GM11168 (cell line): ENCODE results near the gene TOP1.
"Not testable (repeated sequence)": the region's sequence is repeated elsewhere in the genome, so short reads cannot be mapped to it uniquely, and the experiment has no call there.

ENCODE experiments used
- in situ Hi-C: fragments of 300-500 bp; cut with MboI; formaldehyde crosslinking; loops from one replicate; pipeline ENCODE4 v1.12.0; 2022; ENCODE audit warnings: low sequenced_read_pairs; ENCODE audit not compliant: unreplicated experiment

Gene TOP1

DNA sequence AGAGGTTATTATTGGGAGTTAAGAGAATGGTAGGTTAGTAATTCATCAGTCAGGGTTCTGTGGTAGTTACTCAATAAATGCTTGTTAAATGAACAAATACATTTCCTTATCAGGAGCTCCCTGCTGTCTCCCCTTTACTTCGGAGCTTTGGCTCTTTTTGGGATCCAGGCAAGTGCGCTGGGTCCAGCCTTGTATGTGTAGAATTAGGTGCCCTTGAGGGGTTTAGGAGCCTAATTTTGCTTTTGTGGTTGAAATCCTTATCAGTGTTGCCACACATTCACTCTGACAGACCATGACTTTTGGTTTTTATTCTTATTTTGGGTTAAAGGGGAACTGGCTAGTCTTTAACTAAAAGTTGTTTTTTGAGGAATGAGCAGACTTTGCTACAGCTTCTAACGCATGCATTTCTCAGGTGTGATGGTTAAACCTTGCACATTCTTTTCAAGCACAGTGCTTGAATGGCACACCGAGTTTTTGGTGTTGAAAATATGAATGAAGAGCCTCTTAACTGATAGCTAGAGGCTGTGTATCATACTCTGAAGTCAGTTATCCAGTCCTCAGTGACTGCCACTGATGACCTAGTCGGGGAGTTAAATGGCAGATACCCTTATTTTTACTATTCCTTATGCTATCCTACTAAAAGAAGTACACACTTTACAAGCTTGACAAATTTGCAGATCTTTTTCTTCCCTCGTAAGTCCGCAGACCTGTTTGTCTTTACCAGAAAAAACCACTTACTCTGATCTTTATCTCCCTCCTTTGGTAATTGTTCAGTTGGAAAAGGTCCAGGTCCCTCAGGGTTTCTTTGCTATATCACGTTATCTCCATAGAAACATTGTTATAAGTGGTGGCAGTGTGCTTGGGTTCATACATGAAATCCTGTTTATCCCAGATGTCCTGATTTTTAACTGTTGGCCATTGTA lies 58.0 kb downstream of the TOP1 start:
- in situ Hi-C loops, result no loop called here

DNA sequence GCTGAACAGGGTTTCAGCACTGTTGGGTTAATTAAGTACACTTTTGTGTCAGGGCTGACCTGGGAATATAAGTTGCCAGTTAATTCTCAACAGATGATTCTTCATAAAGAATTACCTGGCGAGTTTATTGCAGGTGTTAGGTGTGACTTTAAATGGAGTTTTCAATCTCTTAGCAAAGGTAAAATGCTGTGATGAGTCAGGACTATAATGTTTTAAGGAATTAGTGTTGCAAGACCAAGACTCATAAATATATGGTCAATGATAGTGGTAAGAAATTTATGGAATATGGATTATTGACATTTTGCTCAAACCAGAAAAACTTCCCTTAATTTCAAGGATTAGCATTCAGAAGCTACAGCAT lies 58.7 kb downstream of the TOP1 start:
- in situ Hi-C loops, result no loop called here

DNA sequence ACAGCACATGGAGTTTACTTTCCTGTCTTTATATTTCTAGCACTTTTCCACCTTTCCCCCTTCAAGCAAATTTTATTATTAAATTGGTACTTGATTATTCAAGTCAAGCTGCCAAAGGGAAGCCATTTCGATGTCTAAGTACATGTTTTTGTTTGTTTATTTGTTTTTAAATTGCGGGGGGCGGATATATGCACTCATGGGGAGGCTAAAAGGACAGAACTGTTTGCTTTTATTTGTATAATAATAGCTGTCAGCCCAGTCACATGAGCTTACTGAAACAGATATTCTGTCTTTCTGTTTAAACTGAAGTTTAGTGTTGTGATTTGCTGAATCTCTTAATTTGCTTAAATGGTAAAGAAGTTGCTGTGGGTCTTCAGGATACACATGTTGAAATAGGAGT lies 59.2 kb downstream of the TOP1 start:
- in situ Hi-C loops, result no loop called here

DNA sequence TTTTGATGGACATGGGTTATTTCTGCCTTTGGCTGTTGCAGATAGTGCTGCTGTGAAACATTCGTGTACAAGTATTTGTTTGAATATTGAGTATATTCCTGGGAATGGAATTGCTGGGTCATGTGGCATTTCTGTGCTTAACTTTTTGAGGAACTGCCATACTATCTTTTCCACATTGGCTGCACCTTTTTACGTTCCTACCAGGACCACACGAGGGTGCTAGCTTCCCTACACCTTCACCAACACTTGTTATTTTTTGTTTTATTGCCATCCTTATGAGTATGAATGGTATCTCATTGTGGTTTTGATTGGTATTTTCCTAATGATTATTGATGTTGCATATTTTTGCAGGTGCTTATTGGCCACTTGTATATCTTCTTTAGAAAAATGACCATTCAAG lies 60.9 kb downstream of the TOP1 start:
- in situ Hi-C loops, result no loop called here

DNA sequence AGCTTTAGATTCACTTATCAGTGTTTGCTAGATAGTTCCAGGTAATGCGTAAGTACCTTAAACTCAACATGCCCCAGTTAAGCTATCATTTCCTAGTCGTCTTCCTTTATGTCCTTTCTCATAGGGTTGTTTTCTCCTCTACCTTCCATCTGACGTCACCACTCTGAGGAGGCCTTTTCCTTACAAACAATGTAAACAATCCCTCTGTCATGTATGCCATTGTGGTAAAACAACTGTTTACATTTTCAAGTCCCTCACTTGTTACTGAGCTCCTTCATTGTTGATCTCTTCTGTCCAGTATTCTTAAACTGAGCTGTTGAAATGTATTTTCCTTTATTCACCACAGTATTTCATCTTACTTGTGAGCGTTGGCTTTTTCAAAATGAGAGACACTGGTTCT lies 63.3 kb downstream of the TOP1 start:
- in situ Hi-C loops, result loop anchor here (5.0 kb wide), 1 partner anchor 125 kb away; no protein-coding TSS in a partner anchor

DNA sequence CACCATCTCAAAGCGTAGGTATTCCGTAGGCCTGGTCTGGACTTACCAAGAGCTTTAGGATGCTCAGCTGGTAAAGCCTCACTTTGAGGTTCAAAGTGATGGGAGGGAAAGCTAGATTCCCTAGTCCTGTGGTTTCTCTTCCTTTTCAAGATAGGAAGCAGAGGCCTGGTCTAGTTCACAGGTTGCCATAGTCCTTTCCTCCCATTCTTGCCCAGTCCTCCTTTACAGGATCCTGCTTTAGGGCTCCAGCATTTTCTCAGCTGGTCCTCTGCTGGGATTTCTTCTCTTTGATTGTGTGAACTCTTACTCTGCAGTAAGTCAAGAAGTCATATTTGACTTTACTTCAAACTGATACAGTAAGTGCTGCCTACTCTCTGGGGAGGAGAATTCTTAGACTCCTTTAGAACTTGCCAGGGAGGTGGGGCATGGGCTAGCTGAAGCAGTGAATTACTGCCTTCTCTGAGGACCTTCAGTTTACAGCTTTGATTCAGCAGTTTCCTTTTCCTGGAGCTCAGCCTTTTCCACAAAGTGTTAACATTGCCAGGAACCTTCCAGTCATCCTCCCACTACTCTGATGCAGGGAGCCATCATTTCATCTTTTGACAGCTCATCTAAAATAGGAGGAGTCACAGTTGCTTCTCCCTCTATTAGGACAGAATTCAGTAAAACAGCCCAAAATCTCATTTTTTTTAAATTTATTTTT lies 65.9 kb downstream of the TOP1 start:
- in situ Hi-C loops, result loop anchor here (5.0 kb wide), 1 partner anchor 127 kb away; no protein-coding TSS in a partner anchor

DNA sequence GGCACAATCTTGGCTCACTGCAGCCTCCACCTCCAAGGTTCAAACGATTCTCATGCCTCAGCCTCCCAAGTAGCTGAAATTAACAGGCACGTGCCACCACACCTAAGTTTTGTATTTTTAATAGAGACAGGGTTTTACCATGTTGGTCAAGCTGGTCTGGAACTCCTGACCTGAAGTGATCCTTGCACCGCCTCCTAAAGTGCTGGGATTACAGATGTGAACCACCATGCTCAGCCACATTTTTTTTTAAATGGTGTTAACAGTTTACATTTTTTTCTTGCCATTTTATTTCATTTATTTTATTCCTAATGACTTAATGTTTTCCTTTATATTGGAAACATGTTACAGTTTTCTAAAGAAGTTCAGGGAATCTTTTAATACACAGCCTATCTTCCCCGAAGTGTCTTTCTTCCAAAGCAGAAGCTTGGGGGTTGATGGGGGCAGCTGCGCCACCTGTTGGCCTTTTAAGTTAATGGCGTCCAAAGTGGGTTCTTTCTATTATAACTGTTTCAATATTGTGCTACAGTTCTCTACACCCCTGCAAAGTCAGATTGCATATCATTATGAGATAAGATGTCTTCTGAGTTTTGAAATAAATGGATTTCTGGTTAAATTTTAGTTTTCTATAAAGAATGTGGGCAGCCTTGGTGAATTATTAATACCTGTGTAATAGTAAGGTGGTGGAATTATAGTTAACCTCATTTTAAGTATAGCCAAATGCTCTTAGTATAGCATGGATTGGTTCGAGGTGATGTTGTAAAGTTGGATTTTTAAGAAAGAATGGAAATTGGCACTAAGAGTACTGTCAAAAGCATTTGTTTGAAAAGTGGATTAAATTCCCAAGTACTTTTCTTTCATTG lies 66.7 kb downstream of the TOP1 start:
- in situ Hi-C loops, result no loop called here

DNA sequence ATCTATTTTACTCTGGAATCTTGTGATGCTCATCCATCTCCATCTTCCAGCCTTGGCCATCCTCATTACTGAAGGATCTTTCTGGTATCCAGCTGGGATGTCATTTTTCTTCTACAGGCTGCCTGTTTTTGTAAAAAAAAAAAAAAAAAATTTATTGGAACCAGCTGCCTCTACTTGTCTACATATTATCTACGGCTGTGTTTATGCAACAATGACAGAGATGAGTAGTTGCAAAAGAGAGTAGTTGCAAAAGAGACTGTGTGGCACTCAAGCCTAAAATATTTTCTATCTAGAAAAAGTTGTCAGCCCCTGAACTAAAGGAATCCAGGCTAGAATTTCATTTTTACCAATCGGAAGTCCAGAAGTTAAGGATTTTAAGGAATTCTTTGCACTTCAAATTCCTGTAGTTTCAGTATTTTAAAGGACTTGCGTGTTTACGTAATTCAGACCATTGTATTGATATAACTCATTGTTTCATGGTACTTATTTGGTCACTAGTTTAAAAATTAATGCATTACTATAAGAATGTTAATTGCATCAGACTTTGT lies 70.2 kb downstream of the TOP1 start:
- in situ Hi-C loops, result no loop called here

DNA sequence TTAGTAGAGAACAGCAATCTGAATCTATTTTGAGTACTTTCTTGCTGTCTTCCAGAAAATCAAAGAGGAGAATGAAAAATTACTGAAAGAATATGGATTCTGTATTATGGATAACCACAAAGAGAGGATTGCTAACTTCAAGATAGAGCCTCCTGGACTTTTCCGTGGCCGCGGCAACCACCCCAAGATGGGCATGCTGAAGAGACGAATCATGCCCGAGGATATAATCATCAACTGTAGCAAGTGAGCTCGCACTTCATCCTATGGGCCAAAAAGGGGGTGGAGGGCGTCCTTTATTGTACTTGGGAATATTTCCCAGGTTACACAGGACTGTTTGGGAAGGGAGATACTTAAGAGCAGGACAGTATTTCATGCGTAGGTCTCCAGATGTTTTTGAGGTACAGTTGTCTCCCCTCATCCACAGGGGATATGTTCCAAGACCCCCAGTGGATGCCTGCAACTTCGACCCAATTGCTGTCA lies 71.4 kb downstream of the TOP1 start:
- in situ Hi-C loops, result no loop called here

DNA sequence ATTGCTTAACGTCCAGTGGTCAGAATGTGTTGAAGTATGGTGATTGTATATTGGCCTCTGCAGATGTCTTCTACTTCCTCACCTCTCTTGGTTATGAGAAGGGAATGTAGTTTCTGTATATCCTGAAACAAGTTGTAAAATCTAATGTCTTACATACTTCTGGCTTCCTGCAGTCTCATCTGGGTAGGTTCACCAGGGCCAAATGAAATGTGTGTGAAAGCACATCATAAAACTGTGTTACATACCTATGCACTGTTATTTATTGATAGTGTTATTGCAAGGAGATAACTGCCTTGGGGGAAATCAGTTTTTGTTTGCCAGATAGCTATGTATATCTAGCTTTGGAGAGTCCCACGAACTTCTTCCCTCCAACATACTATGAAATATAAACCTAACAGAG lies 73.0 kb downstream of the TOP1 start:
- in situ Hi-C loops, result no loop called here

DNA sequence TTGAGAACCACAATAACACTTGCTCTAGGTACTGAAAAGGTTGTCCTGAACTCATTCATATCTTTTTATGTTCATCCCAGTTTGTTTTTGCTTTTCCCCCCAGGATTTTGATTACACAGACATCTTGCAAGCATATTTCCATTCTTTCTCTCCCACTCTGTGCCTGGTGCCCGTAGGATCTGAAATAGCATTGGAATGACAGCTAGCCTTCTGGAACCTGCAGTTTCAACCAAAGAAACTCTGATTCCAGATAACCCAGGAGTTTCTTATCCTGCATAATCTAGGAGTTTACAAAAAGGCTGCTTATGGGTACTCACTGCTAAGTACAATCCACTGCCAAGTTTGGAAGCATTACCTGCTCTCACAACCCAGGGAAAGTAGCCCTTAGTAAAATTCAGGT lies 79.9 kb downstream of the TOP1 start:
- in situ Hi-C loops, result no loop called here

DNA sequence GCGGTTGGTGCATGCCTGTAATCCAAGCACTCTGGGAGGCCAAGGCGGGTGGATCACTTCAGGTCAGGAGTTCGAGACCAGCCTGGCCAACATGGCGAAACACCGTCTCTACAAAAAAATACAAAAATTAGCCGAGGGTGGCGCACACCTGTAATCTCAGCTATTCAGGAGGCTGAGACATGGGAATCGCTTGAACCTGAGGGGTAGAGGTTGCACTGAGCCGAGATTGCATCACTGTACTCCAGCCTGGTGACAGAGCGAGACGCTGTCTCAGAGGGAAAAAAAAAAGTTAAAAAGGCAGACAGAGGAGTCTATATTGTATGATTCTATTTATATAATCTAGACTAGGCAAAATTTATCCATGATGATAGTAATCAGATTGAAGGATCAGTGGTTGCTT lies 81.4 kb downstream of the TOP1 start:
- in situ Hi-C loops, result no loop called here

DNA sequence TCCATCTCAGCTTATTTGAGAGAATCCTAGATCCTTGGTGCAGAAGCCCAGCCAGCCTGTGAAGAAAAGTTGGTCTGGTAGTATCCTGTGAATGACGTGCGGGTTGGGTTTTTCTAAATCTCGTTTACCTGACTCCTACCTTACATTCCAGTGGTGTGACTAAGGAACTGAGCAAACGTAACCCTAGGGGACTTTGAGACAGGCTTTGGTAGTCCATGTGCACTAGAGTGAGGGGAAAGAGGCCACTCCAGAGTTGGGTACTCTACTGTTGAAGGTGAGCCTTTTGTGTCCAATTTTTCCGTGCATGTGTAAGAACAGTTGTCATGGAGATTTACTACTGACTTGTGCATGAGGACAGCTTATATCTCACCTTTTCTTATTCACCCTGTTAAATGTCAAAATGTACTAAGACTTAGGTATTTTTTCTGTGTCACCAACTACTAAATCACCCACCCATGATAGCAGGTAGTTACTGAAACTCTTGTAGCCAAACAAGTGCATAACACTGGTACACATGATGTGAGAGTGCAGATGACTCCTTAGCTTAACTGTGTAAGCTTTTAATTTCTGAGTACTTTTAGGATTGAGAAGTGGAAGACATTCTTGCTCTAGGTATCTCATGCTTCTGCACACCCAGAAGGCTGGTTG lies 82.4 kb downstream of the TOP1 start:
- in situ Hi-C loops, result no loop called here

DNA sequence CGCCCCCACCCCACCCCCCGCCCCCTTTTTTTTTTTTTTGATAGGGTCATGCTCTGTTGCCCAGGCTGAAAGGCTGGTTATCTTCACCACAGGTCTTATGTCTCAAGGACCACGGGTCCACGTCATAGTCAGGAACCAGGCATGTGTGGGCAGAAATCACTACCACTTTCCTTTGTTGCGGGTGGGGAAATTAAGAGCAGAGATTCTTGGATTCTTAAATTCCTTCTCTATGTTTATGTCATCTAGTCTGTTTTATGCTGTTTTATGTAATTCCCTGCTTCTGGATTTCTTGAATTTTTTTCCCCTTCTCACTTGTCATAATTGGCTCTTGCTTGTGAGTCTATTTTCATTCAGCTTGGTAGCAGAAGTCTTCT lies 82.9 kb downstream of the TOP1 start:
- in situ Hi-C loops, result no loop called here

DNA sequence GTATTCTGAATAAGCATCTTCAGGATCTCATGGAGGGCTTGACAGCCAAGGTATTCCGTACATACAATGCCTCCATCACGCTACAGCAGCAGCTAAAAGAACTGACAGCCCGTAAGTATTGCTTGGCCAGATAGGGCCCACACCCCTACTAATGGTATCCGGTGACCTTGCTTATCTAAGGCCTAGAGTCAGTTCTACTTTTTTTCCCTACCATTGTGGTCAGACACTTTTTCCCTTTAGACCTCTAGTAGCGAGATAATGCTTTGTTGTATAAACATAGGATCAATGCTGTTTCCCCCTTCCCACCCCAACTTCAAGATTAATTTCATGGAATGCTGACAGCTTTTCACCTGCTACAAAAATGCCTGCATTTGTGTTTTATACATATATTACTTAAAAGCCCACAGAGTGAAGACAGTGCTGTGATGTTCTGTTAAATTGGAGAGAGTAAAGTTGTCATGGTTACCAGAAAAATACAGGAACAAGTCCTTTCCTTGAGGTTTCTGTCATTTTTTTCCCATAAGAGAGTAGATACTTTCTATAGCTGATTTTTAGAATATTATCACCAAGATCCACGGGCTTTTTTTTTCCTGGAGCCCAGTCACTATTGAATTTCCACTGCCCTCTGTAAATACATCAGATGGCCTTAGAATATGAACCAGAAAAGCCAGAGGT lies 87.8 kb downstream of the TOP1 start:
- in situ Hi-C loops, result no loop called here

DNA sequence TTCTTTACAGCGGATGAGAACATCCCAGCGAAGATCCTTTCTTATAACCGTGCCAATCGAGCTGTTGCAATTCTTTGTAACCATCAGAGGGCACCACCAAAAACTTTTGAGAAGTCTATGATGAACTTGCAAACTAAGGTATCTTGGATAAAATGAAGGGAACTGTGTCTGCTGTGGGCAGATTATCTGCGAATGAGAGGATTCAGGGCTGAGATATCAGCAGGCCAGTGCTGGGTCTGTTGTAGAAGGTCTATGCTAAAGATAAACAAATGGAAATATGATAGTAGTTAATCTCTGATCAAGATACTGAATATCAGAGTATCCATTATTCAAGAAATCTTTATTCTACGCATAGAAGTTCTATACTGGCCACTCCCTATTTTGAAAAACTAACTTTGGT lies 89.5 kb downstream of the TOP1 start:
- in situ Hi-C loops, result not testable (repeated sequence)

DNA sequence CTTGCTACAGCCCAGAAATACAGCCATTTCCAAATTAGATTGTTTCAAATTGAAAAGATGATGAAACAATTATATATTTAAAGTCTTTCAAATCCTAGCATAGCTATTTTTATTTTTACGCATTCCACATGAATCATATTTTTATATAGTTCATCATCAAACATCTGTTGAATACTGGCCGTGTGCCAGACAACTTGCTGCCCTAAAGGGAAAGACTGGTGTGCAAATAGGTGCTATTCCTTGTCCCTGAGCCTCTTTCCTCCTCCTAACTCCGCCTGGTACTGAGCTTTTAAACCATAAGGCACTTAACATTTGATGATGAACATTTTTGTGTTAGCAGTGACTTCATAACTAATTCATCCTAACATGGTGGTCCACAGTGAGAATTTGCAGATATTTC lies 90.0 kb downstream of the TOP1 start:
- in situ Hi-C loops, result no loop called here

DNA sequence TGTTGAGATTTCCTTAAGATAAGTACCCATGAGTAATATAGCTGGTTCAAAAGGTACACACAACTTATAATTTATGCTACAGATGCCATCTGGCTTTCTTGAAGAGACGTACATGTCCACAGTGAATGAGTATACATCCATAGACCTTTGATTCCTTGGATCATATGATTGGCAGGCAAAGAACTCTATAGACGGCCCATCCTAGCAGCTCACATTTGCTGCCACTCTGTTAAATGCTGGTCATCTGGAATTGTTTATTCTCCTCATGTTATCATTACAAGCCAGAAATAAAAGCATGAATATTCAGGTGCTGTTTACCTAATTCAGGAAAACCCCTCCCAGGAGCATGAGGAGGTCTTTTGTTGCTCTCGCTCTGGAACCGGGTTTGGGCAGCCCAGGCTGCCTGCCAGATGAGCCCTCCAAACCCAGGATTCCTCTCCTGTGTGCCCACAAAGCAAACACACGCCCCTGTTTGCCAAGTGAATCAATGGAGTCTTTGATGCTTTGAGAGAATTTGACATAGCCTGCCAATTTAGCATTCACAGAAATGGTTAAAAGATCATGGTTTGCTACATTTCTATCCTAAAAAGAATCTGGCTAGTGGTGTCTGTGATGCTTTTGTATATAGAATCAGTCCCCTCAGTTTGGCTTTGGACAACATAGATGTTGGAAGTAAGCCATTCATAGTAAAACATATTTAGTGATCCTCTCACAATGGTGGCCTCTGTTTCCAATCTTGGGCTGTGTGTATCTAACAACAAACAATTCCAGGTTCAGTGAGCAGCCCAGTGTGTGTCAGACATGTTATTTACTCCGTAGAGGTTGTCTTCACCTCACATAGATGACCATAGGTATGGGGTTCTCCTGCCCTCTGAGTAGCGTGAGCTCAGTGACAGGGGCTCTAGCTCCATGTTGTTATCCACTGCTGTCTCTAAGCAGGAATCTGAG lies 91.3 kb downstream of the TOP1 start:
- in situ Hi-C loops, result no loop called here
